ENCODE data around the gene ANKRD11.

ANKRD11 gene

GRCh38 chr16:89366561-89367537 lies 123.5 kb downstream of the ANKRD11 start:
- no peak overlapping the region for H3K4me2 ChIP-seq (ENCODE audit: low read length)
- TF ChIP-seq CTCF (IDR thresholded peaks at IDR 0.05; ENCODE audit: low read depth, low read length, poor library complexity, severe bottlenecking) (no peak), EZH2phosphoT487 (IDR thresholded peaks at IDR 0.05; ENCODE audit: borderline replicate concordance, low read length) (no peak)
- peaks cover 99% of the 10 kb centered on the region for H3K79me2 ChIP-seq (ENCODE audit: control insufficient read depth, low read length)
- no peak overlapping the region for H3K4me3 ChIP-seq (ENCODE audit: low read length)
- H3F3A ChIP-seq (ENCODE audit: control insufficient read depth, insufficient read depth): peaks cover 3% of the 10 kb centered on the region; the same call in 1 of the 2 replicates
- H3K9me2 ChIP-seq (replicated peaks; ENCODE audit: control insufficient read depth, low read length): no peaks in the 10 kb centered on the region
- H3K27me3 ChIP-seq (ENCODE audit: control insufficient read depth, low read length): no peaks in the 10 kb centered on the region
- H3K9me3 ChIP-seq (ENCODE audit: control insufficient read depth, insufficient read depth, low read length): no peaks in the 10 kb centered on the region
- H3K27ac ChIP-seq (ENCODE audit: low read depth, low read length): no peak overlapping the region
- H3K4me1 ChIP-seq (ENCODE audit: control insufficient read depth, low read length): peaks cover 36% of the 10 kb centered on the region
- peaks cover 8% of the 10 kb centered on the region; the same call in 1 of the 2 replicates for H3K36me3 ChIP-seq (ENCODE audit: control insufficient read depth, low read length)
- H4K20me1 ChIP-seq (ENCODE audit: control insufficient read depth, insufficient read depth, low read depth, low read length): peaks cover 60% of the 10 kb centered on the region

- no peak overlapping the region for H3K4me3 ChIP-seq (ENCODE audit: low read length)
- H3K36me3 ChIP-seq (ENCODE audit: control insufficient read depth, low read length): peaks cover 8% of the 10 kb centered on the region; the same call in 1 of the 2 replicates
- no peaks in the 10 kb centered on the region for H3K9me3 ChIP-seq (ENCODE audit: control insufficient read depth, insufficient read depth, low read length)
- H3K4me2 ChIP-seq (ENCODE audit: low read length): no peak overlapping the region
- H3K4me1 ChIP-seq (ENCODE audit: control insufficient read depth, low read length): peaks cover 45% of the 10 kb centered on the region
- peaks cover 62% of the 10 kb centered on the region for H4K20me1 ChIP-seq (ENCODE audit: control insufficient read depth, insufficient read depth, low read depth, low read length)
- H3K27me3 ChIP-seq (ENCODE audit: control insufficient read depth, low read length): no peaks in the 10 kb centered on the region
- TF ChIP-seq CTCF (IDR thresholded peaks at IDR 0.05; ENCODE audit: low read depth, low read length, poor library complexity, severe bottlenecking): no peak
- TF ChIP-seq EZH2phosphoT487 (IDR thresholded peaks at IDR 0.05; ENCODE audit: borderline replicate concordance, low read length): no peak
- peaks cover 99% of the 10 kb centered on the region for H3K79me2 ChIP-seq (ENCODE audit: control insufficient read depth, low read length)
- peaks cover 3% of the 10 kb centered on the region; the same call in 1 of the 2 replicates for H3F3A ChIP-seq (ENCODE audit: control insufficient read depth, insufficient read depth)
- H3K9me2 ChIP-seq (replicated peaks; ENCODE audit: control insufficient read depth, low read length): no peaks in the 10 kb centered on the region
- H3K27ac ChIP-seq (ENCODE audit: low read depth, low read length): no peak overlapping the region
Observed at GRCh38 chr16:89365996-89366395, 124.4 kb downstream of the ANKRD11 start.

- Histone ChIP-seq H3K4me1 (ENCODE audit: control insufficient read depth, low read length) (peaks cover 54% of the 10 kb centered on the region), H3K27me3 (ENCODE audit: control insufficient read depth, low read length) (no peaks in the 10 kb centered on the region), H3K9me2 (replicated peaks; ENCODE audit: control insufficient read depth, low read length) (no peaks in the 10 kb centered on the region), H3K36me3 (ENCODE audit: control insufficient read depth, low read length) (peaks cover 16% of the 10 kb centered on the region), H3K4me3 (ENCODE audit: low read length) (no peak overlapping the region), H3F3A (ENCODE audit: control insufficient read depth, insufficient read depth) (peaks cover 3% of the 10 kb centered on the region; the same call in 1 of the 2 replicates), H4K20me1 (ENCODE audit: control insufficient read depth, insufficient read depth, low read depth, low read length) (peaks cover 61% of the 10 kb centered on the region), H3K27ac (ENCODE audit: low read depth, low read length) (no peak overlapping the region), H3K79me2 (ENCODE audit: control insufficient read depth, low read length) (peaks cover 99% of the 10 kb centered on the region), H3K9me3 (ENCODE audit: control insufficient read depth, insufficient read depth, low read length) (no peaks in the 10 kb centered on the region), H3K4me2 (ENCODE audit: low read length) (no peak overlapping the region)
- no peak for TF ChIP-seq CTCF (IDR thresholded peaks at IDR 0.05; ENCODE audit: low read depth, low read length, poor library complexity, severe bottlenecking)
- TF ChIP-seq EZH2phosphoT487 (IDR thresholded peaks at IDR 0.05; ENCODE audit: borderline replicate concordance, low read length): no peak
Observed at GRCh38 chr16:89365044-89365467, 125.3 kb downstream of the ANKRD11 start.

Measured in DOHH2 (cell line).